GM21737 (cell line): Measurements from ENCODE around the gene ADD3.
"Not testable (repeated sequence)": the region's sequence is repeated elsewhere in the genome, so short reads cannot be mapped to it uniquely, and the experiment has no call there.

Experiments
- ATAC-seq: cut with Tn5 transposase; IDR thresholded peaks from one replicate; pipeline ENCODE4 v1.9.1; 2021; ENCODE audit warnings: mild to moderate bottlenecking, moderate library complexity; ENCODE audit not compliant: unreplicated experiment

Gene ADD3

DNA sequence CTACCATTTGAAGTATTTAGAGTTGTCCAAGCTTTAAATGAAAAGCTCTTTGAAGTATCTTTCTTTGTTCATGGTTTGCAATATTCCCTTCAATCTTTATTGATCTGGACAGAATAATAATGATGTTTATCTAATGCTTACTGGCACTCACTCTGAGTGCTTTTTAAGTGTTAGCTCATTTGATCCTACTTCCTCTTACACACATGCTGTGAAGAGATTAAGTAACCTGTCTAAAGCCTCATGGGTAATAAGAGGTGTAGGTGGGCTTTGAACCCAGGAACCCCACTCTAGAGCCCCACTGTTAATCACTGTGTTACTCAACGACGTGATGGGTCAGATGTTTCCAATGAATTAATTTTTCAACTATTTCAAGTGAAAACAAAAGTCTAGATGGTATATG, 31.1 kb upstream of the ADD3 start:
- ATAC-seq = no peak

DNA sequence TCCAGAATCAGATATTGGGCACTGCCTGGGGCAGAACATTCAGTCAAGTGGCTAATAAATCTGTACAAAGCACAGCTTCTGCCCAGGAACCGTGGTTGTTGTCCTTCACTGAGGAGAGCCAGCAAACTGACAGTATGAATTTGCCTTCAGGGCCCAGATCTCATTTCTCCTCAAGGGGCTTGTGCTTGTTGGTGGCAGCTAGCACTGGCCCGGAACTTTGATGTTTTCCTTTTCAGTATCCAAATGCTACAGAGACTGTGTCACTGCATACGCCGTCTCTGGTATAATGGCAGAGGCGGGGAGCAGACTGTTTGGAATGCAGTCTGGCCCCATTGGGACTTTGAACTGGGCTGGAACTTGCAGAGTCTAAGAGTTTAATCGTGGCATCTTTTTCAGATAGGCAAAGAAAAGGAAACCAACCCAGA, 30.4 kb upstream of the ADD3 start:
- ATAC-seq = no peak

DNA sequence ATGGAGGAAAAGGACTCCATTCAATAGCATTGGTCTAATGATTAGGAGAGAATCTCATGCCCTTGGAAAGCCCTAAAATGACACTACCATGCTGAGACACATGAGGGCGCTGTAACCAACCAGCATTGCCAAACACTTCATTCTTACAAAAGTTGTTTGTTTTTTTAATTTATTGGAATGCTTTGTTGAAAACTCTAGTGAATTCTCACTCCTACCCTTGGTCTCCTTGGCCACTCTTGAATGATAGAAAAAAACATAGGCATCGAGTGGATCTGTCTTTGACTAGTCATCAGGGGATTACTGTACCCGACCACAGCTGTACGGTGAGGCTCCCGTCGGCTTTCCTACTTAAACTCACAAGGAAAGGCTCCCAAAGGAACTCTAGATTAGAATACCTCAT, 29.3 kb upstream of the ADD3 start:
- no peak for ATAC-seq

DNA sequence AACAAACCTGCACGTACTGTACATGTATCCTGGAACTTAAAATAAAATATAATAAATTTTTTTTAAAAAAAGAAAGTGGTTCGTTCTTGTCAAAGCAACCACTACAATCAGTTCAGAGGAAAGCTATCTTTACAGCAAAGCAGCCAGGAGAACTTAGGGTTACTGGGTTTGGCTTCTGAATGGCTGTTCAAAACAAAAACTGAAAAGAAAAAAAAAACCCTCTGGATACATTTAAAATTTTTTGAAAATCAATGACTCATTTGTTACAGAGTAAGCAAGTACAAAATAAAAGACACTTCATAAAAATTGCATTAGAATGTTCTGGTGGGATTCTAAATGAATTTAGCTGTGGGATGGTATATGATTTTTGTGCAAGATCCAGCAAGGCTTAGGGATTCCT, 28.6 kb upstream of the ADD3 start:
- ATAC-seq = no peak

DNA sequence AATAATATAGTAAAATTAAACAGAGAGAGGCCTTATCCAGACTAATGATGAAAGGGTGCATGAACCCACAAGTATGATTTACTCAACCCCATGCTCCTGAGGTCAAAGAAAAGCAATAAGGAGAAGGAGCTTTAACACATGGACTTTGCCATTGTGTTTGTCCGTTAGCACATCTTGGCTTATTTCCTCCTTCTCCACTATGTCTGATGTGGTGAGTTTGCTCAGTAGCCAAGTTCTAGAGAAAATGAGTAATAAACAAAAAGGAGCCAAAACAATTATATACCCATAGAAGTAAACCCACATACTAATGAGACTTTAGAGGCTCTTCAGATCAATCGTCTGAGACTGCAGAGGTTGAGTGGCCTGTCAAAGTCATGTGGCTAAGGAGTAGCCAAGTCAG, 26.1 kb upstream of the ADD3 start:
- no peak for ATAC-seq

DNA sequence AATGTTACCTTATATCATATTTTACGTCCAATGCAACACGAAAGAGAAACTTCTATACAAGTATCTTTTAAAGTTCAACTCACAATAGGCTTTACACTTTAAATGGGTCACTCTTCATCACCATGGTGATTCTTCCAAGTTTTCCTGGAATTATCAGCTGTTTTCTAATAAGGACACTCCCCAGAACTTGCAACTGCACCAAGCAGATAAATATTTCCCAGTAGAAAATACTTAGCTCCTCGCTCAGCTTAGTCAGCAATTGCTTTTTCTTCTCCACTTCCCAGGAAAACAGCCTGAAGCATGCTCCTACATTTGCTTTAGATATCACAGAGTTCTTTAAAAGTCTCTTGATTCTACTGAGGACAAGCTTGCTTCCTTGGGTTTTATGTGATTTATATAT, 25.7 kb upstream of the ADD3 start:
- ATAC-seq = no peak

DNA sequence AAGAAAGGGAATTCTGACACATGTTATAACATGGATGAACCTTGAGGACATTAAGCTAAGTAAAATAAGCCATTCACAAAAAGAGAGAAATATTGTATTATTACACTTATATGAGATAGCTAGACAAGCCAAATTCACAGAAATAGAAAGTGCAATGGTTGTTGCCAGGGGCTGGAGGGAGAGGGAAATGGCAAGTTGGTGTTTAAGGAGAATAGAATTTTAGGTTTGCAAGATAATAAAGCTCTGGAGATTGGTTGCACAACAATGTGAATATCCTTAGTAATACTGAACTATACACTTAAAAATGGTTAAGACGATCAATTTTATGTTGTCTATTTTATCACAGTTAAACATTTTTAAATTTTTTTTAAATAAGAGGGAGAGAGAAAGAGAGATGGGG, 25.0 kb upstream of the ADD3 start:
- no peak for ATAC-seq

DNA sequence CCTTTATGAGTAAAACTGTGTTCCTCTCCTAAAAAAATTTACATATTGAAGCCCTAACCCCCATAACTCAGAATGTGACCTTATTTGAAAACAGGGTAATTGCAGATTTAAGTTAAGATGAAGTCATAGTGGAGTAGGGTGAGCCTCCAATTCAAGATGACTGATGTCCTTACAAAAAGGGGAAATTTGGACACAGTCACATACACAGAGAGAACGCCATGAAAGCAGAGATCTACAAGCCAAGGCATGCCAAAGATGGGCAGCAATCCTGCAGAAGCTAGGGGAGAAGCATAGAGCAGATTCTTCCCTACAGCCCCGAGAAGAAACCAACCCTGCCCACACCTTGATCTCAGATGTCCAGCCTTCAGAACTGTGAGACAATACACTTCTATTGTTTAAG, 23.8 kb upstream of the ADD3 start:
- no peak for ATAC-seq

DNA sequence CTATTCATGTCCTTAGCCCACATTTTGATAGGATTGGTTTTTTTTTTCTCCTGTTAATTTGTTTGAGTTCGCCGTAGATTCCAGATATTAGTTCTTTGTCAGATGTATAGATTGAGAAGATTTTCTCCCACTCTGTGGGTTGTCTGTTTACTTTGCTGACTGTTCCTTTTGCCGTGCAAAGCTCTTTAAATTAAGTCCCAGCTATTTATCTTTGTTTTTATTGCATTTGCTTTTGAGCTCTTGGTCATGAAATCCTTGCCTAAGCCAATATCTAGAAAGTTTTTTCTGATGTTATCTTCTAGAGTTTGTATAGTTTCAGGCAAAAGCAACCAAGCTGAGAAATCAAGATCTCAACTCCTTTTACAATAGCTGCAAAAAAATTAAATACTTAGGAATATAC, 22.0 kb upstream of the ADD3 start:
- not testable (repeated sequence) for ATAC-seq

DNA sequence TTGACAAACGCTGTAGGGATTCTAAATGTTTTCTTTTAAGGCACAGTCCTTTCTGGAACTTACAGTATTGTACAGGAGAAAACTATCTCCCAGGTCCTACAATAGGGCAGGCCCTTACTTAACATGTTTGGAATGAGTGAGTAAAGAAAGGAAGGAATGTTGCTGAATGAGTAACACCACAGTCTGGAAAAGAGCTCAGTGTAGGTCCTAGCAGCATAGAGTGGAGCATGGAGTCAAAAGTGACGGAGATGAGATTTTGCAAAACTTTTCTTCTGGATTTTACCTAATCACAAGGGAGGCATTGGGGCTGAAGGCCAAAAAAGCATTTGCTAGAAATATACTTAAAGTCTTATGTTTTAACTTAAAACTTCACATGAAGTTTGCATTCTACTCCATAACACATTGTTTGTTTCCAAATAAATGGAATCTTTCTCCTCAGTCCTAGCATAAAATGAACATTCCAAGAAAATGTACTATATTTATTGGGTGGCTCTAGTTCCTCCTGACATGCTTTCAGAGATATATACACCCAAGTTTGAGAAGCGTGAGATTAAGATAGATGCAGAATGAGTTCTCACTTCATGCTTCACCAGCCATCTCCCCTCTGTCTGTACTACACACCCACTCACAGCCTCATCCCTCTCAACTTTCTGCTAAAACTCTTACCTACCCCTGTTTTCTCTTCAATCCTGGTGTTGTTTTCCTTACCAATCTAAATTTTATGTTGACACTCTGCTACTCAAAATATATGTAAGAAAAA, 20.2 kb upstream of the ADD3 start:
- ATAC-seq = no peak

DNA sequence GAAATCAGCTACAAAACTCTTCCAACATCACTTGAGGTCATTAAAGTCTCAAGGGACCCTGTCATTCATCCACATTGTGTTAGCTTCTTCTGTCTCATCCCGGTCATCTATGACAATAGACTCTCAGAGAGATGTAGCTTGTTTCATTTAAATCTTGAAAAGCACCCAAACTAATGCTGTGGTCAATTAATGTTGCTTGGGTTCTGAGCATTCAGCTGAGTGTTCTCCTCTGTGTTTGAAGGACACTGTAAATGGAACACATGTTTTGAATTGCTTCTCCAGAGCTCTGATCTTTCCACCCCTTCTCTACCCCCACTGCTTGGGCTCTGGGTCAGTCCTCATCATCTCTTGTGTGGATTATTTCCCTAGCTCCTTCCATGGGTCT, 19.6 kb upstream of the ADD3 start:
- no peak for ATAC-seq

DNA sequence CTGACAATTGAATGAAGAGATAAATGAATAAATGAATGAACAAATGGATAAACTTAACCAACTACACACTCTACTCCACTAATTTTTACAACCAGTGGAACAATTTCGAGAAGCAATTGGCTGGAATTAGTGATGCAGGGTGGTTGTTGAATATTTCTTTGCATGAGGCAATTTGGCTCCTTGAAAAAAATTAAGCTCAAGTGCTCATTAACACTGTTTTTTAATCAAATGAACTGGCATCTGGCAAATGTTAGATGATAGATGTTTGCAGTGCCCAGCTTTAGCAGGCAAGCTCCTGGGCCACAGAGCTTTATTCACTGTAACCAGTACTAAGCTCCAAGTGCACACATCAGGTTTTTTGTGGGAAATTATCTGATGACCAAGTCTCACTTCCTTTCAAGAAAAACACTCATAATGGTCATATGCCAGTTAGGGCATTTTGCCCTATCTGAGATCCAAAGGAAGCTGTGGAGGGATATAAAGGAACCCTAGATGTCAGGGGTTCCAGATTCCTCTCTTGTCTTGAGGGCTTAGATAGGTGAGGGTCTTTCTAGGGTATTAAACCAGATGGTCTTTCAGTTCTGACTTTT, 16.4 kb upstream of the ADD3 start:
- no peak for ATAC-seq

DNA sequence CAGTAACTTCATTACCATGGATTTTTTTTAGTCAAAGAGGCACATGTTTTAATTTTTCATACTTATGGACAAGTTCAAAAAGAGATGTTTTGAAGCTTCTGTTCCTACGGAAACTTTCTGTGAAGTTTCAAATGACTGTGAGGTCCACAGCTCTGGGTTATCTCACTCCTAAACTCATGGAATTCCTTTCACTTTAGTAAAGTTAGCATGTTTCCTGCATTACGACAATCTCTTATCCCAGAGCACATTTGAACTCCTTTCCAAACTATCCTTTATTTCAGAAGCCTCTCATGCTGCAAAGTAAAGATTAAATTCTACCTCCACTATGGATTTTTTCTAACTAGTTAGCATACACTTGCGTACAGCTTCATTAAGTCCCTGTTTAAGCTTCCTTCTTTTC, 15.3 kb upstream of the ADD3 start:
- no peak for ATAC-seq

DNA sequence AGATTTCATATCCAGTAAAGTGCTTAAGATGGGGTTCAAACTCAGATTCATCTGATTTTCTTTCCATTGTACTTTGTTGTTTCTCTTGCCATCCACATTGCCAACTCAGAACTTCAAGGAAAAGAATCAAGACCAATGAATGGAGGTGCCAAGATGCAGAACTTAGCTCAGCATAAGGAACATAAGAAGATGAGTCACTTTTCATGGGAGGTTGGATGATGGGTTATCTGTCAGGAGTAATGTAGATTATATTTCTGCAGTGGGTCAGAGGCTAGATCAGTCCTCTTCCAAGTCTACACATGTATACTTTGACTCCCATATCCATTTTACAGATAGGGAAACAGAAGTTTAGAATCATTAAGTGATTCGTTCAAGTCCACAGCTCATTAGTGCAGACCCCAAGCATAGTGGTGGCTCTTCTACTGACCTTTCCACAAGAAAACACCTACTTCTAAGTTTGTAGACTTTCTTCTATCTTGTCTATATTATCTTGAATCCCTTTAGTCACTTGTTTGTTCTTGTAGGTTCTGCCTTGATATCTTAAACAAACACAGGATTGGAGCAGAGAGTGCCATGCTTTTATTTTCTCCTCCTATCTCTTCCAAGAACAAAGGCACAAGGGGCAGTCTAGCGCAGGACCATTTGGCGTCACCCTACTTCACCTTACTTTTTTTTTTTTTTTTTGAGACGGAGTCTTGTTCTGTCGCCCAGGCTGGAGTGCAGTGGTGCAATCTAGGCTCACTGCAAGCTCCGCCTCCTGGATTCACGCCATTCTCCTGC, 14.0 kb upstream of the ADD3 start:
- no peak for ATAC-seq

DNA sequence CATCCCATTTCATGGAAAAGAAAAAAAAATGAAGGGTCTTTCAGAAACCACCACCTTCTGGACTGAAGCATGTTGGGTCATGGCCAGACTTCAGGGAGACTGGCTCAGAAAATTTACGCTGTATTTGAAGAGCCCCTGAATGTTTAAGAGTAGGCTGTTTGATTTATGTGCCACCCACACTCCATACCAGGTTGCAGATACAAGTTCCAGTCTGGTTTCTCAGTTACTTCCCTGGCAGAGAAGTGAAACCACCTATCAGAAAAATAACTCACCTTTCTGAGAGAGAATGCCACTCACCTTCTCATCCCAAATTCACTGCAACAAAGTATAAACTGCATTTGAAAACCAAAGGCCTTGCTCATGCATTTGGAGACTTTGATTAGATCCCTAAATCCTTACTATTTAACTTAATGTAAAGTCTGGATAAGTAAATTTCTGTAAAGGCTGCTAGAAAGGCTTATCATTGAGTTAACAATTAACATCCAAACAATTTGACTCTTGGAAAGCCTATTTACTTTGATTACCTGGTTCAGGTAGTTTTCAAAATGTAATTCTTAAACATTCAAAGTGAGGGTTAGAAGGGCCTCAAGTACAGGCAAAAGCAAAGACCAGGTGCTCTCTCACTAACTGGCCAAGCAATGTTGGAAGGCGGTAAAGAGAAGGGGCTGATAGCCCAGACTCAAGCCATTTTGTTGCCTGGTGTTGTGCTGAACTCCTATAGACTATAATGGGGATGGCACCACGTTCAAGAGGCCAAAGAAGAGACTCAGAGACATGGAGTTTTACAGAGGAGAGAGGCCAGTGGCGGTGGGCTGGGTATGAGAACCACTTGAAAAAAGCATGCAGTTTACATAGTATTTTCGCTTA, 12.8 kb upstream of the ADD3 start:
- no peak for ATAC-seq

DNA sequence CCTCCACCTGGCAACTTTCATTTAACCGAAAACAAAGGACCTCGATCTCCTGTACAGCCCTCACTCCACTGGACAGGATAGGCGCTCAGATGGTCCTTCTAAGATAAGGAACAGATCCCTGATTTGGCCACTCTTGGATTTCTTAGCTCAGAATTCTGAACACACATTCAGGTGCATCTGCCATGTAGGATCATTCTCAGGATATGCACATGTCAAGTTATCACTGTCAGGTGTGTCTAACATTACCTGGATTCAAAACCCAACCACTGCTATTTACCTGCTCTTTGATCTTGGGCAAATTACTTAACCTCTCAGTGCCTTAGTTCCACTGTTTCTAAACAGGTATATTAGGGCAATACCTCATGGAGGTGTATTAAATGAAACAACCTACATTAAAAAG, 12.2 kb upstream of the ADD3 start:
- no peak for ATAC-seq

DNA sequence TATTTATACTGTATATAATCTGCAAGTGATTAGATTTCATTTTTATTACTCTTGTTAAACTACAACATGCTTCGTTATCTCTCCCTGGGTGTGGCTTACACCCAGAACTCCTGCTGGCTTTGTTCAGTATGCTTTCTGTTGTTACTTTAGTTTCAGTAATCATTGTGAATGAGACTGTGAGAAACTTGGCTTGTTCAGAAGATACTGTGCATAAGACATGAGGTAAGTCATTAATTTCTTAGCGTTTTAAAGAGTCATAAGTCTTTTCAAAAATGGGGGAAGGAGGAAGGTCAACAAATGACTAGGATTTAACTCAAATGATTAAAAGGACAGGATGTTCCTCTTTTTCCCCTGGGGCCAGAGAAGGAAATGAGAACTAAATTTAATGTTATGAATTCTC, 11.6 kb upstream of the ADD3 start:
- peak; percentile 88 for ATAC-seq

DNA sequence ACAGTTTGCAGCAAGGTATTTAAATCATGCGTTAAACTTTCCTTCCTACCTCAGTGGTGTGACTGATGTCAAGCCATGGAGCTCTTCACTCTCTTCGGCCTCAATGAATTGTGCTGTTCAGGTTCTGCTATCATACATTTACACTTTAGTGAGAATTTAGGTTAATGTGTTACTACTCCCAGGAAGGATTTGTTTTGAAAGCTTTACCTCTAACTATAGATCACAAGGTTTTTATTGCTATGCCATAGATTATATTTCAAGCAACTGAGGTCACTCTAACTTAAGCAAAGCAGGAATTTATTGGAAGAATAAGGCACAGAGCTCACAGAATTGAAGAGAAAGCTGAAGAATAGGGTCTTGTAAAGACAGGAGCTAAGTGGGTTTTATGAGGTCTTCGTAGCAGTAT, 11.0 kb upstream of the ADD3 start:
- ATAC-seq = peak; percentile 36

DNA sequence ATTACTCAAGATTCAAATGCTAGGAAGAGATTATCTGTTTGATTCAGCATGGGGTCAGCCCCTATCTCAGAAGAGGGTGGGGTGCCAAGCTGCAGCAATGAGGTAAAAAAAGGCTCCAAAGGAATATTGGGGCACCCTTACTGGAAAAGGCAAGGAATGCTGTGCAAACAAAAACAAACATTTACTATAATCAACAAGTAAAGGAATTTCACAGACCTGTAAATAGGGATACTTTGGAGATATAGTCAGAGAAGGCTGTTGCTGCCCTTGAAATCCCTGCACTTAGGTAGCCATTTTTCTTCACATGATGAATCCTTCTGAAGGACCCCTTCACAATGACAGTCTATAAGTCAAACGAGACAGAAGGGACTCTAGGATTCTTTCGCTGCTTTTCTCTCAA, 10.6 kb upstream of the ADD3 start:
- no peak for ATAC-seq

DNA sequence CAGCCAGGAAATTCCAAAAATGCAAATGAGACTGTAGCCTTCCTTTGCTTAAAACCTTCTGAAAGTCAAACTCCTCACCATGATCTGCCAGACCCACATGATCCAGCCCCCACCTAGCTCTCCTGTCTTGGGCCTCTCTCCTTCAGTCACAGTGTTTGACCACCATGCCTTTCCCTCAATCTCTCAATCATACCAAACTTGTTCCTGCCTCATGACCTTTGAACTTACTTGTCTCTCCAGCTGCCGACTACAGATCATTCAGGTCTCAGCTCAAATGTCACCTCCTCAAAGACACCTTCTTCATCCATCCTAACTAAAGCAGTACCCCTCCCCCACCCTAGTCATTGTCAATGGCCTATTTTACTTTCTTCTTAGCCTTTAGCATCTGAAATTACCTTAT, 9.3 kb upstream of the ADD3 start:
- ATAC-seq = no peak

DNA sequence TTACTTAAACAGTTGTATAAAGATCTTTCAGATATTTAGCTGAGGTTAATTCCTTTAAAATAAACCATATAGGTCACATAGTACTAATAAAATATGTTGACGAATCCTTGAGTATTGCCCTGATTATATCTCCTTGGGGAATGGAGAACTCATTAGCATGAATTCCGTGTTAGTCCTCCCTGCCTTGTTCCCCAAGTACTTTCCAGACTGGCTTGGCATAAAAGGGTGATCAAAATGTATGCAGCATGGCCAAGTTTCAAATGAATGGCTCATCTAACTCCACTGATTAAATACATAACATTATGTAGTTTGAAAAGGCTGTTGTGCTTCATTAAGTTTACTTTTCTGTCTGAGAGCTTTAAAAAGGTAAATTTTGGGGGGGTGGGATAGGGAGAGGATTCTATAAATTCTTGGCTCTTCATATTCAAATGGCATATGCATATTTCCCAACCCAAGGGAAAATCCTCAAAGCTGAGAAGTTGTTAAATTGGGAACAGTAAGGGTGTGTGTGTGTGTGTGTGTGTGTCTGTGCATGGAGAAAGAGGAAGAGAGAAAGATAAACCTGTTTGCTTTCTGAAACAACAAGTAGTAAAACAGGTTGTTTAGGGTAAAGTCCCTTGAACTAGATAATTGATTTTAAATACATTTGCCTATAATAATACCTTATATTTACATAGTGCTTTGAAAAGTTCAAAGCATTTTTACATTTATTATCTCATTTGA, 4.8 kb upstream of the ADD3 start:
- no peak for ATAC-seq
